ENCODE results near the gene MAP4K5.
"Not testable (repeated sequence)": the region's sequence is repeated elsewhere in the genome, so short reads cannot be mapped to it uniquely, and the experiment has no call there.

Gene MAP4K5

DNA sequence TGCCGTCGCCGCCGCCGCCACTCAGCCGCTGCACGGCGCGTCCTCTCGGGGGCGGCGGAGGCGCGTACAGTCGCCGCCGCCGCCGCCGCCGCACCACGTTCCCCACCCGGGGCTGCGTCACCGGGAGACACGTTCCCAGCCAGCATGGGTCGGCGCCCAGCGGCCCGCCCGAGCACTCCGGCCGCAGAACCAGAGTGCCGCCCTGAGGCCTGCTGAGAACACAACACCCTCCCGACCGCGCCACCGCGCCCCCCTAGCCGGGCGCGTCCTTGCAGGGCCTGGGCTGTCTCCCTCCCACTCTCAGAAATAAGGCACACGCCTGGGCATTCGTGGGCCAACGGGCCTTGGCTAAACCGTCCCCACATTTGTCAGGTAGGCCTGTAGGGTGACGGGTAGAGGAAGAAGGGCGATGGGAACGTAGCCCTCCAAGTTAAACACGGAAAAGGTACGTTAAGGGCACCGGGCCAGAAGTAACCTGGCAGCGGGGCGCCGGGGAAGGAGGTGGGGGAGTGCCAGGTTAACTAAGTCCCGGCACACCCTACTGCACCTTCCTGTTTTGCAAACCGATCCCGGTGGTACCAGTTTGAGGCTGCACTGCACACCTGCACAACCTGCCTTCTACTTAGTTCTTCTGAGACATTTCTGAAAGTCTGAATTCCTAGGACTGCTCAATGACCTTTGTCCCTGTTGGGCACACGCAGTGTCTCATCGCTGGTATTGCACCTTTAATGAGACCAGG lies at the start of gene MAP4K5:
MAP4K5 (minus strand) TSS at position 68 of the 739 bp plus-strand sequence. CDS start 520 bp downstream, outside the sequence.
- DNase-seq (ENCODE audit: low read depth in 2 of 2), result peak; percentile 76 to 81

DNA sequence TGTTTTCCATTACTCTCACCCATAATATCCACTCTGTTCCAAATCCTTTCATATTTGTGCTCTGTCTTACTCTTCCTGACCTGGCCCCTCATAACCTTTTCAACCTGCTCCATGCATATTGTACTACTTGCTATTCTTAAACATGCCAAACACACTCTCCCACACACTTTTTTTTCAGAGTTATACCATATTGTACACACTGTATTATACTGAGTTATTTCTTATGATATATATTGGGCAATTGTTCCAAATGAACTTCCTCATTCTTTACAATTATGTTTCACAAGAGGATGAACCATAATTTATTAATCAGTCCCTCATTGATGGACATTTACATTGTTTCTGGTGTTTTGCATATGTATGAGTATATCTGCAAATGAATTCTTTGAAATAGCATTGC lies 46.1 kb upstream of the MAP4K5 start:
- DNase-seq (ENCODE audit: low read depth in 2 of 2), result no peak

DNA sequence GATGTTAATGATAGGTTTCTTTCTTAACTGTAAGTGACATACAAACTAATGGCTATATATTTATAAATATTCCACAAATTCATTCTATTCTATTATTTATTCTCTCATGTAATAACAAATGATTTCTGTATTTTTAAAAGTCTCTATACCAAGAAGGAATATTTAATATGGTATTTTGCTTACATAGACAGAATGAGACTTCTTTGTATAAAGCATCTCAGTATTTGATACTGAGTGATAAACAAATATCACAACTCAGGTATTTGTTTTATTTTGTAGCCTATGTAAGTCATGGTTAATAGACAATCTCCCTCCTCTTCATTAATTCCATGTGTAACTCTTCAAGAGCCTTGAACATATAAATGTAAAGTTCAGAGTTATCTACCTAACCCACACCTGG lies 45.6 kb upstream of the MAP4K5 start:
- no peak for DNase-seq (ENCODE audit: low read depth in 2 of 2)

DNA sequence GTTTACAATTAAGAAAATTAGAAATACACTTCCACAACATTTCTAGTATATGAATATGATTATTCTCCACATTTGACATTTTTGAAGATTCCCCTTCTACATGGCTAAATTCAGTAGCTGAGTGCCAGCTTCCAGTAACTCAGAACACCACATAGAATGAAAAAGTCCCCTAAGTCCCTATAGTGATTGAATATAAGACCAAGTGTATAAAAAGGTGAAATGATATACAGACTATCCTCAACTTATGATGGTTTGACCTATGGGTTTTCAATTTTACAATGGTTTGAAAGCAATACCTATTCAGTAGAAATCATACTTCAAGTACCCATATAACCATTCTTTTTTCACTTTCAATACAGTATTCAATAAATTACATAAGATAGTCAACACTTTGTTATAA lies 43.4 kb upstream of the MAP4K5 start:
- DNase-seq (ENCODE audit: low read depth in 2 of 2), result no peak

DNA sequence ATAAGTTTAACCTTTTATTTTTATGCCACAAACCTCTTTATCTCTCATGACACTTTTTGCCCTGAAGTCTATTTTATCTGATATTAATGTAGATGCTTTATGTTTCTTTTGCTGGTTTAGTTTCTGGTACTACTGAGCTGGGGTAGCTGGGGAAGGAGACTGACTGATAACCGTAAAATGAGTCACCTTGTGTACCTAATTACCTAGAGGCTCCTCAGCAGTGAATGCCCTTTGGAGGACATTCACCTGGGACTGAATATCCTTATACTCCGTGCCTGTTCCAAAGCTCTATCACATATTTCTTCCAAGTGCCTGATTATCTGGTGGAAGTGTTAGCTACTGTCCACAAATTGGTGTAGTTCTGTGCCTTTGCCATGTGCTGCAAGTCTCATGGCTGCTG lies 41.5 kb upstream of the MAP4K5 start:
- no peak for DNase-seq (ENCODE audit: low read depth in 2 of 2)

DNA sequence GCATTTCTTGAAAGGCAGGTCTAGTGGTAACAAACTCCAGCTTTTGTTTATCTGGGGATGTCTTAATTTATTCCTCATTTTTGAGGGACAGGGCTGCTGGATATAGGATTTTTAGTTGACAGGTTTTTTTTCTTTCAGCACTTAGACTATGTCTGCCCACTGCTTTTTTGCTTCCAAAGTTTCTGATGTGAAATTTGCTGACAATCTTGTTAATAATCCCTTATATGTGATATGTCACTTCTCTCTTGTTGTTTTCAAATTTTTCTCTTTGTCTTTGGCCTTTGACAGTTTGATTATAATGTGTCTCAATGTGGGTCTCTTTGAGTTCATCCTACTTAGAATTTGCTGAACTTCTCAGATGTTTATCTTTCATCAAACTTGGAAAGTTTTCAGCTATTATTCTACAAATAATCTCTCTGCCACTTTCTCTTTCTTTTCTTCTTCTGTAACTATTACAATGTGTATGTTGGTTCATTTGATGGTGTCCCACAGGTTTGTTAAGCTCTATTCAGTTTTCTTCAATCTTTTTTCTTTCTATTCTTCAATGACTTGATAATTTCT lies 37.4 kb upstream of the MAP4K5 start:
- no peak for DNase-seq (ENCODE audit: low read depth in 2 of 2)

DNA sequence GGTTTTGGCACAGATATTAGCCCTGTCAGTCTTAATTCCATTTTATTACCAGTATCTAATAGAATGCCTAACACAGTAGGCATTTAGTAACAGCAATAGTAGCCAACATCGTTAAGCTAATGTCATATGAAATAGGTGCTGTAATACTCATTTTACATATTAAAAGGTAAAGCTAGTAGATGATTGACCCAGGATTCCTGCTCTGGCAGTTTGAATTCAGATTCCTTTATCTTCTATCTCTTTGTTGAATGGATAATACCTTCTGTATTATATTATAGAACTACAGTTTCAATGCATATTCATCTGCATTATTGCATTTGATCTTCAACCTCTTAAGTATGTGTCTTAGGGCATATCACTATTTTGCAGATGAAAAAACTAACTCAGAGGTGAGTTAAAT lies 30.5 kb upstream of the MAP4K5 start:
- no peak for DNase-seq (ENCODE audit: low read depth in 2 of 2)

DNA sequence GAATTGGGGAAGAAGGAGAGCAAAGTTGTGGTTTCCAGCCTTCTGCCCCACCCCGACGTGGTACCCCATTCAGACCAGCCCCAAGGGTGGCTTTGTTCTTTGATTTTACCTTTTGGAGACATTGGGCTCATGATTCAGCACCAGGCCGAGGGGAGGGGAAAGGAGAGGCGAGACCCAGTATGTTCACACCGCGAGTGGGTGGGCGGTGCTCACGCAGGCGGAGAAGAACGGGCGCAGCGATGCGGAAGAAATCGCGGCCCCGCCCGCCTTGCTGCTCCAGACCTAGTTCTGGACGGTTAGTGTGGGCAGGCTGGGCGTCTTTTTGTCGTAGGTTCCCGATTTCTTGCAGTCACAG lies 28.5 kb upstream of the MAP4K5 start:
- peak in 1 of 2 donors; percentile 14 for DNase-seq (ENCODE audit: low read depth in 2 of 2)

DNA sequence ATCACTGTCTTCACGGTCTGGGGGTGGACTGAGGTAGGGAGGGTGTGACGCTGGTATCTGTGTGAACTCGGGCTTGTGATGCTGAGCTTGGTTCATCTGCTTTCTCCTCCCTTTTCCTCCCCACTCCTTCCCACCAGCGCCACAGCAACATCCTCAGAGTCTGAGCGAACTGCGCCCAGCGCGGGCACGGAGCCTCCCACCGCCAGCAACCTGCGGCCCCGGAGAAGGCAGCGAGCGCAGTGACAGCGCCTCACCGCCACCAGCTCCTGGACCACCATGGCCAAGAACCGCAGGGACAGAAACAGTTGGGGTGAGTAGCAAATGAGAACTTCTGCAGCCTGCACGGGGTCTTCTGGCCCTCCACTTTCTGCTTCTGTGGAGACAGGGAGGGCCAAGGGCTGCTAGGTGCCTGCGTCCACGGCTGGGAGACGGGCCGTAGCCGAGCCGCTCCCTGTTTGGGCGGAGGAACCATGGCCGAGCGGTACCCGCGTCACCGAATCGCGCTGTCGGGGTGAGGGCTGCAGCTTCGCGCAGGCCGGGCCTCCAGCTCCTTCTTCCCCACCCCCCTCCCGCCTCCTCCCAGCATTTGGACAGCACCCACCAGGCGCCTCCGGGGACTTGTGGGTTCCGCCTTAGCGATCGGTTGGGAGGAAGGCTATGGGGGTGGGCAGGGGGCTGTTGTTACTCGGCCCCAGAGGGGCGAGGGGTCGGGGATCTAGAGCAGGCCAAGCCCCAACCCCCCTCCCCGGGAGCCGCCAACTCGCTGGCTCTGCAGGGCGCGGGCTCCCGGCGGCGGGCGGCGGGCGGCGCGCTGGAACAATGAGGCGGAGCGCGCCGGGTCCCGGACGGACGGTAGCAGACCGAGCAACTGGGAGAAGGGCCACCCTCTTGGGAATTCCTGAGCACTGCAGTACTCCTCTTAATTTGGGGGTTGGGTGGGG lies 27.9 kb upstream of the MAP4K5 start, which contains the start of gene ATL1:
ATL1 (plus strand) TSS at position 156 of the 941 bp plus-strand sequence; CDS start at position 277, 121 bp downstream.
- DNase-seq (ENCODE audit: low read depth in 2 of 2), result no peak

DNA sequence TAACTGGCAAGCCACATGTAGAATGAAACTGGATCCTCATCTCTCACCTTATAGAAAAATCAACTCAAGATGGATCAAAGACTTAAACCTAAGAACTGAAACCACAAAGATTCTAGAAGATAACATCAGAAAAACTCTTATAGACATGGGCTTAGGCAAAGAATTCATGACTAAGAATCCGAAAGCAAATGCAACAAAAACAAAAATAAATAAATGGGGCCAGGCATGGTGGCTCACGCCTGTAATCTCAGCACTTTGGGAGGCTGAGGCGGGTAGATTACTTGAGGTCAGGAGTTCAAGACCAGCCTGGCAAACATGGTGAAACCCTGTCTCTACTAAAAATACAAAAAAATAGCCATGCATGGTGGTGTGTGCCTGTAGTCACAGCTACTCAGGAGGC lies 20.4 kb upstream of the MAP4K5 start:
- not testable (repeated sequence) for DNase-seq (ENCODE audit: low read depth in 2 of 2)

DNA sequence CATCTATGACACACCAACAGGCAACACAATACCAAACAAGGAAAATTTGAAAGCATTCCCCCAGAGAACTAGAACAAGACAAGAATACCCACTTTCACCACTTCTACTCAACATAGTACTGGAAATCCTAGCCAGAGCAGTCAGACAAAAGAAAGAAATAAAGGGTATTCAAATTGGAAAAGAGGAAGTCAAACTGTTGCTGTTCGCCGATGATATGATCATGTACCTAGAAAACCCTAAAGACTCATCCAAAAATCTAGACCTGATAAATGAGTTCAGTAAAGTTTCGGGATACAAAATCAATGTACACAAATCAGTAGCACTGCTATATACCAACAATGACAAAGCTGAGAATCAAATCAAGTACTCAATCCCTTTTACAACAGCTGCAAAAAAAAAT lies 19.5 kb upstream of the MAP4K5 start:
- DNase-seq (ENCODE audit: low read depth in 2 of 2), result no peak

DNA sequence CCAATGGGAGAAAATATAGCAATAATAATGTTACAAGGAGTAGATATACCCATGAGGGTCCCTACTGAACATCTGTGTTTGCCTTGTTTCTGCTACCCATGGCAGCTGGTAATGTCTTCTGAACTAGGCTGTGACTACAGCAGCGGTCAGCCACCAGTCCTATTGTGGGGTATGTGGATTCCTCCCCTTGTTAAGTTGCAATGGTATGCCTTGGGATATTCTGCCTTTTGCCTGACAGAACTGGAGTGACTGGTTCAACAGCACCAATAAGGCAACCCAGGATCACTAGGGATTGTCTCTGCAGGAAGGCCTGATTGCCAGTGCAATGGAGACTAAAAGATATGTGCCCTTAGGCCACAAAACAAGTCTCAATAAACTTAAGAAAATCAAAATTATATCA lies 17.9 kb upstream of the MAP4K5 start:
- DNase-seq (ENCODE audit: low read depth in 2 of 2), result no peak

DNA sequence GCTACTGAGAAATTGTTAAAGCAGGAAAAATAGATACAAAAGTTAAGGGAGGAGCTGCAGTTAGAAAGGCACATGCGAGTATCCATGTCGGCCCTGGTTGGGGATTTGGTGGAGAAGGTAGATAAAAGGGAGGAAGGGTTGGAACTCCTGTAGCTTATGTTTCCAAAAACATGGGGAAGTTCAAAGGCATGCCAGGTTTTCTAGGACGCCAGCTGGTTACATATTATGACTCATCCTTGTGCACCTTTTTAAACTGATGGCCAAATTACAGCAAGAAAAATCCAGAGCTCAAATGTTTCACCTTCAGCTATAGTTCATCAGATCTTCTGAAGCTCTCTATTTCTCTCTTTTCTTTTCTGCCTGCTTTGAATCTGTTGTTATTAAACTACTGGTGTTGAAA lies 13.2 kb upstream of the MAP4K5 start:
- no peak for DNase-seq (ENCODE audit: low read depth in 2 of 2)

DNA sequence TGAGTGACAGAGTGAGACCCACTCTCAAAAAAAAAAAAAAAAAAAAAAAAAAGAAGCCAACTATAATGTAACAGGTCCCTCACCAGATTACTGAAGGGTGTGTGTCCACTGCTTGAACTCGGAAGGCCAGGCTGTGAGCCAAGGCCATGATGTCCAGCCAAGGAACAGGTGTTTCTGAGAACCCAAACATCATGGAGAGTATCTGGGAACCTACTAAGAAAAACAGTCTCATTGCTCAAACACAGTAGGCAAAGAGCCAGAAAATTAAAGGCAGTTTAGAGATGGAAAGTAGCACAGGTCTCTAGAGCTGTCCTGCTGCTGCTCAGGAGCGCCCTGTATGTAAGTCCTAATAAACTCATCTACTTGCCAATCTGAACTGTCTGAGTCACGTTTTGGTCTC lies 12.5 kb upstream of the MAP4K5 start:
- DNase-seq (ENCODE audit: low read depth in 2 of 2), result no peak

DNA sequence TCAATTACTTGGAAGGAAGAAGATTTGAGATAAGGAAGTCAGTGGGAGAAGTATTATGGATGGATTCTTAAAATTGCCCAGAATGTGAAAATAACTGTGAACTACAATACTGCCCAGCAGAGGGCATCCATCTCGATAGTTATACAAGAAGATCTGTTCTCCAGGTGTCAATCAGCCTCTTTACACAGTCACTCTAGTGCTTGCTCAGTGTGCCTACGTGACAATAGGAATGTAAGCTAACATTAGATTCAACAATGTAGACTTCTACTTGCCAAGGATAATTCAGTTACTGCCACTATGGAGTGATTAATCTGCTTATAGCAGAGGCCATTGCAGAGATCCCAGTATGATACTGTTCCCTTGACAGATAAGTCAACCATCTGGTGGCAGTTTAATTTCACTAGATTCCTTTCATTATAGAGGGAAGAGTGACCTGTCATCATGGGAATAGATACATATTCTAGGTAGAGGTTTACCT lies 10.6 kb upstream of the MAP4K5 start:
- DNase-seq (ENCODE audit: low read depth in 2 of 2), result no peak

DNA sequence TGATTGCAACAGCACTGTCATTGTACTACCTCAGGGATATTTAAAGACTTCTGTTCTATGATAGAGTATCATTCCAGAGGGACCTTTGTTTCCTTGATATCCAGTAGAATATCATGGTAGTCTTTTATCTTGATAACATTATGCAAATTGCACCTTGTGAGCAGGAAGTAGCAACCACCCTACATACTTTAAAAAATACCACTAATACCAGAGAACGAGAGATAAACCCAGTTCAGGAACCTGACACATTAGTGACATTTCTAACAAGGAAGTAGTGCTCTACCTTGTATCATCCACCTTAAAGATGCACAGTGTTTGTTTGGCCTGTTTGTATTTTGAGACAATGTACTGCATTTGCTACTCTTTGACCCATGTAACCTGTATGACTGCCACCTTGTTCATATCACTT lies 8.8 kb upstream of the MAP4K5 start:
- no peak for DNase-seq (ENCODE audit: low read depth in 2 of 2)

DNA sequence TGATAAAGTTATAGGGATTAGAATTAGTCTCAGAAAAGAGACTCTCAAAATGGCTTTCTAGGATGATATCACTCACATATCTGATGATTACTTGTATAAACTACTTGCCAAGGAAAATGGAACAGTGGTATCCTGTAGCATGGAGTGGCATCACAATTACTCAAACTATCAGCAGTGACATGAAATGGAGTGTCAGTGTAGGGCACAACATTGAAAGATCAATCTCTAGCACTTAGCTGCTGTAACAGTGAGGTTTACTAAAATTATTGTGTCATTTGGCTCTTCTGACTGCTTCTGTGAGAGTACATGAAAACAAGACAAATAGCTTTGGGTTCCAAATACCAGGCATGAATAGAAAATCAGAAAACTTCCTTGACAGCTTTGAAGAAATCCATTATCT lies 6.7 kb upstream of the MAP4K5 start:
- DNase-seq (ENCODE audit: low read depth in 2 of 2), result no peak

DNA sequence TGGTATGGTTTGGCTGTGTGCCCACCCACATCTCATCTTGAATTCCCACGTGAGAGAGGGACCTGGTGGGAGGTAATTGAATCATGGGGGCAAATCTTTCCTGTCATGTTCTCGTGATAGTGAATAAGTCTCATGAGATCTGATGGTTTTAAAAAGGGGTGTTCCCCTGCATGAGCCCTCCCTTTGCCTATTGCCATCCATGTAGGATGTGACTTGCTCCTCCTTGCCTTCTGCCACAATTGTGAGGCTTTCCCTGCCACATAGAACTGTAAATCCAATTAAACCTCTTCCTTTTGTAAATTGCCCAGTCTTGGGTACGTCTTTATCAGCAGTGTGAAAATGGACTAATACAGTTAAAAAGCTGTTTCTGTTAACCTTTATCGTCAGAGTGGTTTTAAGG lies 5.7 kb upstream of the MAP4K5 start:
- not testable (repeated sequence) for DNase-seq (ENCODE audit: low read depth in 2 of 2)

DNA sequence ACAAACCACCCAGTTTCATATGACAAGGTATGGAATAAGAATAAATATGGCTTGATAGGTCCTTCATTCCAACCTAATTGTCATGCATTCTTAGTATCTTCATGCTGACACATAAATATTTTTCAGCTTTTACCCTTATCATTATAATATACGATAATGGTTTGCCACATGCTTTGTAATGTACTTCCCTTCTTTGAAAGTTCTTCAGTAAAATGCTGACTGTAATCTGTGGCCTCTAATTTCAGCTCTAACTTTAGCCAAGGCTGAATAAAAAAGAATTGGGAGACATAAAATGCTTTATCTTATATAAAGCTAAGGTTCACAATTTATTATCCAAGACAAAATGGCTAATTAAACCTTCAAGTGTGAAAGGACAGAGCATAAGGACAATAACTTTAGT lies 2.6 kb upstream of the MAP4K5 start:
- DNase-seq (ENCODE audit: low read depth in 2 of 2), result no peak

DNA sequence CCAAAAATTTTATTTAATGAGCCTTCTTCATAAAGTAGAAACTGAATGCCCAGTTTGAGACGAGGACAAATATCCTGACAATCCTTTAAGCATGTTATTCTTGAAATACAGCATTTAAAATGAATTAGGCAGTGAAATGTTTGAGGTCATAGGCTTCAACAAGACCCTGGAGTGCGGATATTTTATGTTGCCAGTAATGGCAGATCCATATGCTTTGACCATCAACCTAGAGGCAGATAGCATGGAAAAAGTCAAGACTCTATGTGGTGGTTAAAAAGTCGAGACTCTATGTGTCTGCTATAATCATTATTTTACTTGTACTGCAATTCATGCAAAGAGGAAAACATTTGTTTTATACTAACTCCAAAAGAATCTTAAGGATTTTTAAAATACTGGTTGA lies 2.0 kb upstream of the MAP4K5 start:
- no peak for DNase-seq (ENCODE audit: low read depth in 2 of 2)

DNA sequence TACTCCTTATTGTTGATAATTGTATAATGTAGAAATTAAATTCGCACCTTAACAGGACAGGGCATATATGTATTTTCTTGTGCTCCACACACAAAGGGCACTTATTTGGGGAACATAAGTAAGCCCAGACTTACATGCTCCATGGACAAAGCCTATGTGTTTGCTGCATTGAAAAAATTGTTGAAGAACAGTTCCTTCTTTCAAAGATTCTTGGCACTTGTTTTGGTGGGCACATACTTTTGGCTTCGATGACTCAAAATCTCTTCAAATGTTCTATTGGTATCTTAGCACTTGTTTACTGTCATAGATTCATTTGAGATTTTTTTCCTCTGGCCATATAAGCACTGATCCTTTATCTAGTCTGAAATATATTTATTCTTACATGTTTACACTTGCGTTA lies 1.4 kb upstream of the MAP4K5 start:
- no peak for DNase-seq (ENCODE audit: low read depth in 2 of 2)

DNA sequence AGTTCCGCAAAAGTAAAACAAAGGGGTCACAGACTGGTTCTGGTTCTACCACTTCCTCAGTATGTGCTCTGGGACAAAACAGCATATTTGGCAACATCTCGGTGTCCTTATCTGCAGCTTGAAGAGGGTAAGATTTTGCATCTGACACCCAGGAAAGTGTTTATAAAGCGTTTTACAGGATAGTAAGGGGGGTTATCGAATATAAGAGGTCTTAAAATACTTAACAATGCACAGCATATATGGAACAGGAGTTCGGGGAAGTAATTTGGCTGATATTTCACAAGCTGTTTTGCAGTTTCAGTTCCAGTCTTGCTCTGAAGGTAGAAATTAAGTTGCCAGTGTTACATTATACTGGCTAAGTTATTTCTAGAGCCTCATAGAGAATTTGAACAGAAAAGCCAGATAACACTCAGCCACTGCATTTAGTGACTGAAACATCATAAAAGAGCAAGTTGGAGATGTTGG lies 904 bp upstream of the MAP4K5 start:
- no peak for DNase-seq (ENCODE audit: low read depth in 2 of 2)

Measured in stimulated activated CD8-positive, alpha-beta memory T cell treated with anti-CD3 and anti-CD28 coated beads, Interleukin-2, amount 100 ng/mL, for 1 hour (primary cell).